HepG2 (cell line): ENCODE results near the gene NCF4. TPM values are rescaled to one million over a fixed set of nuclear protein-coding genes. Genes with fewer than 3 reads are reported as not detected.

Experiments
- ATAC-seq: fragments of 200-7000 bp; cut with Tn5 transposase; 3 replicates; pipeline ENCODE4 v1.9.1; 2020; ENCODE audit warnings: mild to moderate bottlenecking, moderate library complexity
- BruUV-seq: library from RNA; stranded (reverse); fragments of 400-500 nt; replicated peaks from 2 replicates; lab custom pipeline; 2021; lab: Mats Ljungman, UMichigan
- CTCF ChIA-PET: fragments of 300-600 bp; formaldehyde crosslinking; extraction: SDS; loops from one replicate; lab custom pipeline; 2021; ENCODE audit warnings: low total read pairs, inconsistent platforms, low intra/inter-chr PET ratio; lab: Yijun Ruan, JAX
- POLR2A ChIA-PET: fragments of 350-600 bp; sonication (Branson Sonifier 250); formaldehyde crosslinking; loops from one replicate; lab custom pipeline; 2020; ENCODE audit warnings: antibody characterized with exemption, inconsistent platforms; lab: Yijun Ruan, JAX
- DNase-seq: peaks from one replicate; pipeline ENCODE4 v3.0.0-alpha.2; 2015; ENCODE audit warnings: low spot score
- FAIRE-seq: peaks from 3 replicates; lab custom pipeline; 2011; peaks lifted over from hg19 to GRCh38; lab: Jason Lieb, UNC
- H2AFZ ChIP-seq: one replicate; pipeline ENCODE4 v1.6.1; 2011; ENCODE audit warnings: low read length, inconsistent platforms
- H3K27ac ChIP-seq: fragments of 300-600 bp; 3 replicates; pipeline ENCODE4 v1.8.0; 2011; ENCODE audit warnings: mixed run types, mild to moderate bottlenecking, mixed read lengths, low read length, inconsistent platforms; ENCODE audit not compliant: insufficient read depth; ENCODE audit errors: extremely low read length
- H3K27me3 ChIP-seq, 2 experiments: fragments of 200-600 bp in 1 of 2; 2 replicates in 1 of 2; 3 replicates in 1 of 2; pipeline versions ENCODE4 v1.6.0 to v1.8.0; 2011; ENCODE audit warnings: low read length in 2 of 2, mild to moderate bottlenecking in 2 of 2, moderate library complexity in 2 of 2, inconsistent platforms in 1 of 2; ENCODE audit not compliant: insufficient read depth in 2 of 2, control insufficient read depth in 1 of 2
- H3K36me3 ChIP-seq, 2 experiments: fragments of 200-600 bp in 1 of 2; replicated peaks in 1 of 2; 2 replicates in 1 of 2; 3 replicates in 1 of 2; pipeline versions ENCODE4 v1.5.1 to v1.8.0; 2011; ENCODE audit warnings: low read length in 2 of 2, inconsistent platforms in 1 of 2; ENCODE audit not compliant: insufficient read depth in 2 of 2, control insufficient read depth in 1 of 2
- H3K4me1 ChIP-seq: 2 replicates; pipeline ENCODE4 v1.5.1; 2012; ENCODE audit warnings: low read length, inconsistent platforms; ENCODE audit not compliant: insufficient read depth
- H3K4me2 ChIP-seq: 2 replicates; pipeline ENCODE4 v1.6.0; 2011; ENCODE audit warnings: low read depth, low read length, inconsistent platforms
- H3K4me3 ChIP-seq, 3 experiments: fragments of 200-600 bp in 1 of 3; sonication (generic), shearing (Covaris generic) in 1 of 3; replicated peaks in 1 of 3; 2 replicates each; pipeline ENCODE4 v1.5.1; 2011 to 2016; ENCODE audit warnings: low read length in 3 of 3, inconsistent platforms in 2 of 3, low read depth in 2 of 3, mild to moderate bottlenecking in 2 of 3, control low read depth in 1 of 3, mixed read lengths in 1 of 3; ENCODE audit not compliant: insufficient read depth in 1 of 3
- H3K79me2 ChIP-seq: one replicate; pipeline ENCODE4 v1.6.1; 2011; ENCODE audit warnings: low read length, inconsistent platforms; ENCODE audit not compliant: insufficient read depth
- H3K9ac ChIP-seq: 2 replicates; pipeline ENCODE4 v1.6.0; 2011; ENCODE audit warnings: mild to moderate bottlenecking, low read depth, low read length, inconsistent platforms; ENCODE audit not compliant: insufficient read depth
- H3K9me3 ChIP-seq: 2 replicates; pipeline ENCODE4 v1.5.1; 2012; ENCODE audit warnings: mild to moderate bottlenecking, low read length
- H4K20me1 ChIP-seq: 2 replicates; pipeline ENCODE4 v1.6.0; 2011; ENCODE audit warnings: inconsistent platforms, mild to moderate bottlenecking, low read length, moderate library complexity; ENCODE audit not compliant: insufficient read depth
- CHD2 ChIP-seq: IDR thresholded peaks from 2 replicates; pipeline ENCODE4 v1.6.1; 2011; ENCODE audit warnings: low read depth, low read length, improper control_type of control experiment
- GABPA ChIP-seq, 2 experiments: IDR thresholded peaks; 2 replicates each; pipeline ENCODE4 v1.6.1; 2011 to 2016; ENCODE audit warnings: low read depth in 2 of 2, low read length in 1 of 2, missing biosample characterization in 1 of 2, missing genetic modification characterization in 1 of 2
- HOXA7 ChIP-seq: sonication (generic); formaldehyde crosslinking; IDR thresholded peaks from 2 replicates; pipeline ENCODE4 v1.8.1; 2022; ENCODE audit warnings: mild to moderate bottlenecking, missing genetic modification reagents, moderate library complexity
- MXD3 ChIP-seq: IDR thresholded peaks from 2 replicates; pipeline ENCODE4 v1.6.1; 2016; ENCODE audit warnings: mild to moderate bottlenecking, missing biosample characterization, missing genetic modification reagents
- PHF20 ChIP-seq: sonication (generic); formaldehyde crosslinking; IDR thresholded peaks from 2 replicates; pipeline ENCODE4 v1.5.0; 2020; ENCODE audit warnings: mild to moderate bottlenecking, missing genetic modification reagents
- SIN3B ChIP-seq: fragments of 150-350 bp; IDR thresholded peaks from 2 replicates; pipeline ENCODE4 v1.6.1; 2014; ENCODE audit warnings: low read length
- SNAPC2 ChIP-seq: sonication (generic); formaldehyde crosslinking; IDR thresholded peaks from 2 replicates; pipeline ENCODE4 v1.8.1; 2022; ENCODE audit warnings: mild to moderate bottlenecking, missing genetic modification reagents
- TEAD3 ChIP-seq: optimal IDR thresholded peaks from 2 replicates; pipeline ENCODE3; 2016; ENCODE audit warnings: borderline replicate concordance
- TP53 ChIP-seq: sonication (generic); formaldehyde crosslinking; conservative IDR thresholded peaks from 2 replicates; pipeline ENCODE4 v1.4.0; 2020; ENCODE audit warnings: missing genetic modification reagents
- ZBTB2 ChIP-seq: sonication (generic); formaldehyde crosslinking; IDR thresholded peaks from 2 replicates; pipeline ENCODE4 v1.8.0; 2022; ENCODE audit warnings: low read depth, missing genetic modification reagents
- ZFP36L1 ChIP-seq: sonication (generic); formaldehyde crosslinking; IDR thresholded peaks from 2 replicates; pipeline ENCODE4 v1.8.0; 2022; ENCODE audit warnings: mild to moderate bottlenecking, missing genetic modification reagents, moderate library complexity
- ZNF143 ChIP-seq: sonication (generic); formaldehyde crosslinking; IDR thresholded peaks from 2 replicates; pipeline ENCODE4 v1.4.0; 2020; ENCODE audit warnings: missing genetic modification reagents
- ZNF432 ChIP-seq: sonication (generic); formaldehyde crosslinking; IDR thresholded peaks from 2 replicates; pipeline ENCODE4 v1.5.0; 2020; ENCODE audit warnings: missing genetic modification reagents, mild to moderate bottlenecking, borderline replicate concordance
- ZNF619 ChIP-seq: sonication (generic); formaldehyde crosslinking; IDR thresholded peaks from 2 replicates; pipeline ENCODE4 v1.4.0; 2020; ENCODE audit warnings: mild to moderate bottlenecking, missing genetic modification reagents
- ZNF776 ChIP-seq: sonication (generic); formaldehyde crosslinking; IDR thresholded peaks from 2 replicates; pipeline ENCODE4 v1.4.0; 2020; ENCODE audit warnings: mild to moderate bottlenecking, missing genetic modification reagents
- ZNF841 ChIP-seq: sonication (generic); formaldehyde crosslinking; IDR thresholded peaks from 2 replicates; pipeline ENCODE4 v1.8.1; 2023; ENCODE audit warnings: missing genetic modification reagents, borderline replicate concordance
- WGBS: methylation state at CpG from one replicate; pipeline ENCODE4 v1.1.6; 2017; ENCODE audit warnings: low lambda C conversion rate; 5-methylcytosine and 5-hydroxymethylcytosine counted together
- in situ Hi-C: cut with HindIII; loops from 2 replicates; pipeline ENCODE4 v1.10.0; 2017; ENCODE audit warnings: low pct_unique_long_range_greater_than_20kb; ENCODE audit not compliant: extremely low pct_ligation_motif_present
- intact Hi-C: fragments of 100-400 bp; cut with micrococcal nuclease; formaldehyde crosslinking; loops from one replicate; pipeline ENCODE4 v1.10.0; 2022; ENCODE audit not compliant: unreplicated experiment
- polyA plus RNA-seq, 8 experiments: library from polyadenylated mRNA; depleted of rRNA in 3 of 8; stranded (reverse) in 7 of 8; unstranded in 1 of 8; fragments of >200 nt; fragmentation: Illumina TruSeq in 4 of 8; extraction: Trizol in 4 of 8; gene quantifications; 2 replicates each; pipeline versions ENCODE4 v1.2.1 to v1.2.3, GENCODE V29; 2011 to 2016; ENCODE audit warnings: low read depth in 4 of 8, missing spikeins in 1 of 8, mixed read lengths in 1 of 8; ENCODE audit not compliant: insufficient read depth in 1 of 8
- total RNA-seq, 5 experiments: library from RNA; depleted of rRNA; stranded (reverse); fragments of >200 nt; fragmentation: Illumina TruSeq; extraction: Trizol; gene quantifications; 2 replicates each; pipeline ENCODE4 v1.2.3, GENCODE V29; 2016; ENCODE audit warnings: low read depth in 1 of 5
- TF ChIP-seq, protein P1 (sequence below): IDR thresholded peaks from 2 replicates; pipeline ENCODE4 v1.6.1; 2016; ENCODE audit warnings: low read depth, control low read depth

NCF4 gene
- total and polyA plus RNA-seq, 2 of the 13 experiments (the other 11 are each of a cell fraction or from before 2014, with no cell fraction given), result not detected

DNA sequence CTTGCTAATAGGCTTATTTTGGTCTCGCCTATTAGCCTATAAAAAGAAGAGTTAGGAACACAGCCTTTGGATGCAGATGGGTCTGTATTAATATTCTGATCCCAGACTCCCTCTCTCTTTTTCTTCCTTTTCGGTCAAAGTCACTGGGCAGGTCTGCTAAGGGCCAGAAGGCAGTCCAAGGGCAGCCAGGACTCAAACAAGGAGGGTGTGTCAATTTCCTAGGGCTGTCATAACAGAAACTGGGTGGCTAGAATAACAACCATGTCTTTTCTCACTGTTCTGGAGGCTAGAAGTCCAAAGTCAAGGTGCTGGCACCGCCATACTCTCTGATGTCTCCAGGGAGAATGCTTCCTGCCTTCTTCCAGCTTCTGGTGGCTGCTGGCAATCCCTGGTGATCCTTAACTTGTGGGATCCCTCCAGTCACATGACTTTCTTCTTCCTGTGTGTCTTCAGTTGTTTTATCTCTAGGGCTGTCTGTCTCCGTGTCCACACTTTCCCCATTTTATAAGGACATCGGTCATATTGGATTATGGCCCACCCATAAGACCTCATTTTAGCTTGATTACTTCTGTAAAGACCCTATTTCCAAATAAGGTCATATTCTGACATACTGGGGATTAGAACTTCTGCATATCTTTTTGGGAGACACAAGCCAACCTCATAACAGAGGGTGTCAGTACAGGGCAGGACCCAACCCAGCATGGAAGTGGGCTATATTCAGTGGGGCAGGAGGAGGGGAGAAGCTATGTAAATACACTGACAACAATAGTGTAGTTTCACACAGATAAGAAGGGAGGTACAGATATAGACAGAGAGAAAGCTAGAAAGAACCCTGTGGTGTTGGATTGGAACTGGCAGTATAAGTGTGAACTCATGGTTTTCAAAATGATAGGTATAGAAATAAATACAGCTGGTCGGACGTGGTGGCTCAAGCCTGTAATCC is 46.7 kb downstream of the NCF4 start:
- intact Hi-C loops (no loop called here), in situ Hi-C loops (no loop called here)
- CTCF ChIA-PET, result no interaction called here

More for the DNA sequence above, 46.7 kb downstream of the NCF4 start:
- TF ChIP-seq MXD3 (CRISPR knock-in tag) (no peak), ZNF143 (CRISPR knock-in tag) (no peak), SNAPC2 (CRISPR knock-in tag) (no peak), ZNF841 (CRISPR knock-in tag) (no peak), TEAD3 (CRISPR knock-in tag) (no peak), CHD2 (no peak), SIN3B (no peak), ZBTB2 (no peak), ZFP36L1 (CRISPR knock-in tag) (no peak), TP53 (CRISPR knock-in tag) (no peak), GABPA (IDR thresholded peaks at IDR 0.05; ENCODE audit: low read depth, low read length) (no peak), GABPA (CRISPR knock-in tag; IDR thresholded peaks at IDR 0.05; ENCODE audit: low read depth) (no peak), HOXA7 (no peak), ZNF432 (no peak), ZNF619 (CRISPR knock-in tag) (no peak), PHF20 (CRISPR knock-in tag) (no peak), ZNF776 (CRISPR knock-in tag) (no peak)
- TF ChIP-seq, protein P1, sequence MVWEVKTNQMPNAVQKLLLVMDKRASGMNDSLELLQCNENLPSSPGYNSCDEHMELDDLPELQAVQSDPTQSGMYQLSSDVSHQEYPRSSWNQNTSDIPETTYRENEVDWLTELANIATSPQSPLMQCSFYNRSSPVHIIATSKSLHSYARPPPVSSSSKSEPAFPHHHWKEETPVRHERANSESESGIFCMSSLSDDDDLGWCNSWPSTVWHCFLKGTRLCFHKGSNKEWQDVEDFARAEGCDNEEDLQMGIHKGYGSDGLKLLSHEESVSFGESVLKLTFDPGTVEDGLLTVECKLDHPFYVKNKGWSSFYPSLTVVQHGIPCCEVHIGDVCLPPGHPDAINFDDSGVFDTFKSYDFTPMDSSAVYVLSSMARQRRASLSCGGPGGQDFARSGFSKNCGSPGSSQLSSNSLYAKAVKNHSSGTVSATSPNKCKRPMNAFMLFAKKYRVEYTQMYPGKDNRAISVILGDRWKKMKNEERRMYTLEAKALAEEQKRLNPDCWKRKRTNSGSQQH (CRISPR knock-in tag), result no peak
- 5% methylated on average over 6 of the region's 7 CpGs for WGBS
- no peak overlapping the region for H3K27ac ChIP-seq
- no peak overlapping the region for H3K4me2 ChIP-seq
- peaks cover 0 to 14% of the 10 kb centered on the region in 2 experiments; a peak in 2 of 5 replicates for H3K27me3 ChIP-seq
- H3K4me1 ChIP-seq, result no peaks in the 10 kb centered on the region
- H3K9ac ChIP-seq, result no peak overlapping the region
- ATAC-seq (no peak), DNase-seq (no peak), FAIRE-seq (no peak)
- H3K9me3 ChIP-seq, result no peaks in the 10 kb centered on the region
- H2AFZ ChIP-seq, result no peak overlapping the region
- no peaks in the 10 kb centered on the region for H4K20me1 ChIP-seq
- BruUV-seq, result no TSS peak
- H3K79me2 ChIP-seq, result no peaks in the 10 kb centered on the region
- H3K36me3 ChIP-seq, result no peaks in the 10 kb centered on the region
- H3K4me3 ChIP-seq, result no peak overlapping the region
- POLR2A ChIA-PET, result no interaction called here
